K562 (cell line): Measurements from ENCODE around the gene EFNA5. TPM values are rescaled to one million over a fixed set of nuclear protein-coding genes. Genes with fewer than 3 reads are reported as not detected.

Experiments
- ATAC-seq: fragments of 200-7000 bp; cut with Tn5 transposase; 3 replicates; pipeline ENCODE4 v1.9.1; 2020; ENCODE audit warnings: moderate library complexity
- BruUV-seq: library from RNA; stranded (reverse); fragments of 400-500 nt; replicated peaks from 2 replicates; lab custom pipeline; 2021; lab: Mats Ljungman, UMichigan
- CTCF ChIA-PET: fragments of 300-600 bp; formaldehyde crosslinking; extraction: SDS; loops from one replicate; lab custom pipeline; 2021; ENCODE audit warnings: low intra/inter-chr PET ratio; lab: Yijun Ruan, JAX
- POLR2A ChIA-PET: fragments of 300-600, 350-650 bp; sonication (Branson Sonifier 250); formaldehyde crosslinking; extraction: SDS; loops from one replicate; lab custom pipeline; 2021; ENCODE audit warnings: antibody characterized with exemption, inconsistent platforms; lab: Yijun Ruan, JAX
- DNase-seq, 4 experiments: peaks; one replicate each; pipeline versions ENCODE4 v3.0.0 to v3.0.0-alpha.2; 2011 to 2018; ENCODE audit warnings: low spot score in 3 of 4, mixed read lengths in 3 of 4; ENCODE audit errors: extremely low read depth in 1 of 4
- FAIRE-seq: peaks from 2 replicates; lab custom pipeline; 2011; peaks lifted over from hg19 to GRCh38; lab: Jason Lieb, UNC
- H2AFZ ChIP-seq: 2 replicates; pipeline ENCODE4 v1.6.0; 2011; ENCODE audit warnings: low read depth, low read length, control low read depth, inconsistent platforms
- H3K27ac ChIP-seq: fragments of 200-600 bp; 3 replicates; pipeline ENCODE4 v1.8.0; 2011; ENCODE audit warnings: low read depth, mild to moderate bottlenecking, control low read depth, inconsistent platforms, low read length, moderate library complexity, mixed read lengths; ENCODE audit errors: extremely low read depth
- H3K27me3 ChIP-seq, 2 experiments: fragments of 300-600 bp in 1 of 2; 2 replicates in 1 of 2; 3 replicates in 1 of 2; pipeline versions ENCODE4 v1.6.0 to v1.8.0; 2011; ENCODE audit warnings: inconsistent platforms in 2 of 2, low read length in 2 of 2, mild to moderate bottlenecking in 1 of 2, mixed read lengths in 1 of 2, moderate library complexity in 1 of 2; ENCODE audit not compliant: control insufficient read depth in 2 of 2, insufficient read depth in 2 of 2
- H3K36me3 ChIP-seq: fragments of 300-600 bp; 3 replicates; pipeline ENCODE4 v1.8.0; 2011; ENCODE audit warnings: mild to moderate bottlenecking, low read length, inconsistent platforms; ENCODE audit not compliant: control insufficient read depth, insufficient read depth
- H3K4me1 ChIP-seq, 2 experiments: fragments of 200-600 bp in 1 of 2; replicated peaks in 1 of 2; 2 replicates in 1 of 2; 3 replicates in 1 of 2; pipeline versions ENCODE4 v1.5.1 to v1.8.0; 2011; ENCODE audit warnings: inconsistent platforms in 2 of 2, low read length in 2 of 2, mild to moderate bottlenecking in 1 of 2, mixed read lengths in 1 of 2, moderate library complexity in 1 of 2; ENCODE audit not compliant: control insufficient read depth in 2 of 2, insufficient read depth in 2 of 2
- H3K4me2 ChIP-seq: 2 replicates; pipeline ENCODE4 v1.6.1; 2011; ENCODE audit warnings: low read length, control low read depth, inconsistent platforms, mixed read lengths; ENCODE audit not compliant: insufficient read depth
- H3K4me3 ChIP-seq: fragments of 200-600 bp; sonication (generic), shearing (Covaris generic); 2 replicates; pipeline ENCODE4 v1.5.1; 2016; ENCODE audit warnings: control low read depth, inconsistent platforms
- H3K79me2 ChIP-seq: fragments of 200-600 bp; 3 replicates; pipeline ENCODE4 v1.8.0; 2011; ENCODE audit warnings: low read length, inconsistent platforms; ENCODE audit not compliant: control insufficient read depth, insufficient read depth
- H3K9ac ChIP-seq, 2 experiments: 2 replicates each; pipeline versions ENCODE4 v1.6.0 to v1.6.1; 2011; ENCODE audit warnings: low read depth in 2 of 2, low read length in 2 of 2, control low read depth in 1 of 2, inconsistent platforms in 1 of 2, mild to moderate bottlenecking in 1 of 2, mixed read lengths in 1 of 2; ENCODE audit not compliant: insufficient read depth in 1 of 2
- H3K9me1 ChIP-seq: one replicate; pipeline ENCODE4 v1.6.0; 2011; ENCODE audit warnings: inconsistent platforms, mild to moderate bottlenecking, low read length, moderate library complexity; ENCODE audit not compliant: control insufficient read depth, insufficient read depth
- H3K9me3 ChIP-seq: replicated peaks from 2 replicates; pipeline ENCODE4 v1.5.1; 2011; ENCODE audit warnings: low read depth, low read length, inconsistent platforms; ENCODE audit not compliant: control insufficient read depth, insufficient read depth
- H4K20me1 ChIP-seq: replicated peaks from 2 replicates; pipeline ENCODE4 v1.6.1; 2011; ENCODE audit warnings: low read length, inconsistent platforms, mixed read lengths; ENCODE audit not compliant: control insufficient read depth, insufficient read depth
- HOXB6 ChIP-seq: fragments of 250-450 bp; sonication (Bioruptor Pico); IDR thresholded peaks from 2 replicates; pipeline ENCODE4 v1.5.1; 2022; ENCODE audit warnings: mild to moderate bottlenecking, borderline replicate concordance
- SNAPC5 ChIP-seq: fragments of 250-450 bp; sonication (Bioruptor Pico); IDR thresholded peaks from 2 replicates; pipeline ENCODE4 v1.8.0; 2021; ENCODE audit warnings: moderate library complexity, mild to moderate bottlenecking, inconsistent platforms
- ZNF253 ChIP-seq: fragments of 250-450 bp; sonication (Bioruptor Pico); conservative IDR thresholded peaks from 2 replicates; pipeline ENCODE4 v1.6.1; 2021; ENCODE audit warnings: mild to moderate bottlenecking
- WGBS: fragments of 100-300 bp; shearing (Covaris generic); methylation state at CpG from one replicate; pipeline ENCODE4 v1.1.6; 2016; ENCODE audit warnings: low coverage, mixed read lengths; ENCODE audit not compliant: insufficient coverage; ENCODE audit errors: missing lambda C conversion rate; 5-methylcytosine and 5-hydroxymethylcytosine counted together
- in situ Hi-C: fragments of 300-500 bp; cut with MboI; formaldehyde crosslinking; loops from 4 replicates; pipeline ENCODE4 v1.15.0; 2018; ENCODE audit warnings: inconsistent platforms, mixed read lengths
- intact Hi-C: fragments of 100-400 bp; cut with micrococcal nuclease; formaldehyde crosslinking; loops from 2 replicates; pipeline ENCODE4 v1.14.2; 2022
- polyA plus RNA-seq, 8 experiments: library from polyadenylated mRNA; depleted of rRNA in 4 of 8; stranded (reverse) in 5 of 8; unstranded in 3 of 8; fragments of >200 nt; fragmentation: Nextera tagmentation in 2 of 8; fragmentation: Illumina TruSeq in 1 of 8; extraction: Ambion mirVana in 2 of 8; extraction: Trizol in 1 of 8; gene quantifications; 2 replicates each; pipeline versions ENCODE4 v1.2.1 to v1.2.3, GENCODE V29; 2011 to 2014; ENCODE audit warnings: inconsistent platforms in 1 of 8, missing spikeins in 1 of 8
- total RNA-seq, 7 experiments: library from RNA; depleted of rRNA in 6 of 7; stranded (reverse); fragments of >200 nt in 6 of 7; fragmentation: Illumina TruSeq in 2 of 7; extraction: Trizol in 2 of 7; gene quantifications; 2 replicates each; pipeline versions ENCODE4 v1.2.1 to v1.2.3, GENCODE V29; 2011 to 2021; ENCODE audit warnings: low replicate concordance in 1 of 7
- TF ChIP-seq, protein P1 (sequence below): fragments of 450-650 bp; IDR thresholded peaks from 2 replicates; pipeline ENCODE4 v1.6.1; 2018; ENCODE audit not compliant: partially characterized antibody
- TF ChIP-seq, protein P2 (sequence below): sonication (generic); formaldehyde crosslinking; IDR thresholded peaks from 2 replicates; pipeline ENCODE4 v1.9.0; 2022; ENCODE audit warnings: mild to moderate bottlenecking, missing genetic modification reagents

The EFNA5 gene
- total and polyA plus RNA-seq, 9 of the 15 experiments (the other 6 are each of a cell fraction or from before 2014, with no cell fraction given): 0.20 TPM; not detected in 8

DNA sequence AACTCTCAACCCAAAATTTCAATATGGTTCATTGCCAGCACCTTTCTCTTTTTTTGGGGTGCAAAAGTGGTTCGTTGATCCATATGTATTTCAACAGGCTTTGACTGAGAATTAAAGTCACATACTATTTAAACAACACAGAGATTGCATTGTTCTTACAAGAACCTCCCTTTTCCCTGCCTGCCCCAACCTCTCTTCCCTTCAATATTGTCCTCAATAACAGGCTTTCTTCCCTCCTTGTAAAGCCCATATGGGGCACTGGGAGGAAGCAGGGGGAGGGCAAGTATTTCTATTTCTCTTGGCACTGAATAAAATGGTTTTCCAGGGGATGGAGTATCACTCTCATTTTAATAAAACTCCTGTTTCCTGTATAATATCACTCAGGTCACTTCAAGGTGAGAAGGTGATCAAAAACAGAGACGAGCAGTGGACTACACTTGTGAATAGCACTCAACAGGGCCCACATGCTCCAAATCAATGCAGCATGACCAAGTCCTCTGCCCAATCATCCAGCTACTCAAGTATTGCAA, 65.1 kb downstream of the EFNA5 start (continued):
- TF ChIP-seq, protein P1, sequence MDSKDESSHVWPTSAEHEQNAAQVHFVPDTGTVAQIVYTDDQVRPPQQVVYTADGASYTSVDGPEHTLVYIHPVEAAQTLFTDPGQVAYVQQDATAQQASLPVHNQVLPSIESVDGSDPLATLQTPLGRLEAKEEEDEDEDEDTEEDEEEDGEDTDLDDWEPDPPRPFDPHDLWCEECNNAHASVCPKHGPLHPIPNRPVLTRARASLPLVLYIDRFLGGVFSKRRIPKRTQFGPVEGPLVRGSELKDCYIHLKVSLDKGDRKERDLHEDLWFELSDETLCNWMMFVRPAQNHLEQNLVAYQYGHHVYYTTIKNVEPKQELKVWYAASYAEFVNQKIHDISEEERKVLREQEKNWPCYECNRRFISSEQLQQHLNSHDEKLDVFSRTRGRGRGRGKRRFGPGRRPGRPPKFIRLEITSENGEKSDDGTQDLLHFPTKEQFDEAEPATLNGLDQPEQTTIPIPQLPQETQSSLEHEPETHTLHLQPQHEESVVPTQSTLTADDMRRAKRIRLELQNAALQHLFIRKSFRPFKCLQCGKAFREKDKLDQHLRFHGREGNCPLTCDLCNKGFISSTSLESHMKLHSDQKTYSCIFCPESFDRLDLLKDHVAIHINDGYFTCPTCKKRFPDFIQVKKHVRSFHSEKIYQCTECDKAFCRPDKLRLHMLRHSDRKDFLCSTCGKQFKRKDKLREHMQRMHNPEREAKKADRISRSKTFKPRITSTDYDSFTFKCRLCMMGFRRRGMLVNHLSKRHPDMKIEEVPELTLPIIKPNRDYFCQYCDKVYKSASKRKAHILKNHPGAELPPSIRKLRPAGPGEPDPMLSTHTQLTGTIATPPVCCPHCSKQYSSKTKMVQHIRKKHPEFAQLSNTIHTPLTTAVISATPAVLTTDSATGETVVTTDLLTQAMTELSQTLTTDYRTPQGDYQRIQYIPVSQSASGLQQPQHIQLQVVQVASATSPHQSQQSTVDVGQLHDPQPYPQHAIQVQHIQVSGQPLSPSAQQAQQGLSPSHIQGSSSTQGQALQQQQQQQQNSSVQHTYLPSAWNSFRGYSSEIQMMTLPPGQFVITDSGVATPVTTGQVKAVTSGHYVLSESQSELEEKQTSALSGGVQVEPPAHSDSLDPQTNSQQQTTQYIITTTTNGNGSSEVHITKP: no peak
- TF ChIP-seq, protein P2, sequence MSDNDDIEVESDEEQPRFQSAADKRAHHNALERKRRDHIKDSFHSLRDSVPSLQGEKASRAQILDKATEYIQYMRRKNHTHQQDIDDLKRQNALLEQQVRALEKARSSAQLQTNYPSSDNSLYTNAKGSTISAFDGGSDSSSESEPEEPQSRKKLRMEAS (CRISPR knock-in tag): no peak
- TF ChIP-seq SNAPC5 (CRISPR knock-in tag): no peak
- no peak for TF ChIP-seq ZNF253

- no TSS peak for BruUV-seq
- POLR2A ChIA-PET: no interaction called here
- Histone ChIP-seq H3K9me1 (no peaks in the 10 kb centered on the region), H3K4me2 (no peak overlapping the region)
- in situ Hi-C loops: no loop called here
- ATAC-seq (no peak), FAIRE-seq (no peak)
- TF ChIP-seq HOXB6: no peak
- TF ChIP-seq, all 486 proteins: peak for 0
- 5% methylated on average over 3 of the region's 3 CpGs for WGBS
- Histone ChIP-seq H3K36me3 (no peaks in the 10 kb centered on the region), H3K9ac (no peak overlapping the region), H3K4me3 (no peak overlapping the region), H3K79me2 (no peaks in the 10 kb centered on the region), H3K27ac (no peak overlapping the region), H2AFZ (no peak overlapping the region), H3K4me1 (no peaks in the 10 kb centered on the region), H4K20me1 (no peaks in the 10 kb centered on the region), H3K27me3 (no peaks in the 10 kb centered on the region), H3K9me3 (no peaks in the 10 kb centered on the region)
- DNase-seq: no peak
- intact Hi-C loops: no loop called here
- CTCF ChIA-PET: no interaction called here
These were observed 65.7 kb downstream of the EFNA5 start for GRCh38 chr5:107604990-107605389.
